ENCODE results near the gene CCT8.
"Not testable (repeated sequence)": the region's sequence is repeated elsewhere in the genome, so short reads cannot be mapped to it uniquely, and the experiment has no call there.

CCT8 gene

DNA sequence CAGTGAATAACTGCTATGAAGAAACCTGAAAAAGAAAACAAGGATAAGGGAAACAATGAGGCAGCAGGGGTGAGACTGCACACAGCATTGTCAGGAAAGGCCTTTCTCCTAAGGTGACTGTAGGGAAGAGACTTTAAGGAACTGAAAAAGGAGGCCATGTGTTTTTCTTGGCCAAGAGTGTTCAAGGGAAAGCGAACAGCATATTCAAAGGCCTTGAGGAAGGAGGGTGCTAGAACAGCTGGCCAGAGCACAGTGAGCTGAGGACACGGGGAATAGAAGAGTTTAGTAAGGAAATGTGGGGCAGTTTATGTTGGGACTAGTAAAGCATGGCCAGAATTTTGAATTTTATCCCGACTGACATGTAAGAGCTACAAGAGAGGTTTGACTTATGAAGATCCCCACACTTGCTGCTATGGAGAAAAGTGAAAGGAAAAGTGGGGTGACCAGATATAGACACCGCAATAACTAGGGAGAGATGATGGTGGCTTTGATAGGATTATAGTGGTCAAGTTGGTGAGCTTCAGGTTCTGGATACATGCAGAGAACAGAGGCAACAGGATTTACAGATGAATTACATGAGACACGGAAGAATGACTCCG is 55.7 kb downstream of the CCT8 start:
- DNase-seq, result no peak

- not testable (repeated sequence) for DNase-seq
Observed at GRCh38 chr21:29011236-29011635, 62.2 kb downstream of the CCT8 start.

DNA sequence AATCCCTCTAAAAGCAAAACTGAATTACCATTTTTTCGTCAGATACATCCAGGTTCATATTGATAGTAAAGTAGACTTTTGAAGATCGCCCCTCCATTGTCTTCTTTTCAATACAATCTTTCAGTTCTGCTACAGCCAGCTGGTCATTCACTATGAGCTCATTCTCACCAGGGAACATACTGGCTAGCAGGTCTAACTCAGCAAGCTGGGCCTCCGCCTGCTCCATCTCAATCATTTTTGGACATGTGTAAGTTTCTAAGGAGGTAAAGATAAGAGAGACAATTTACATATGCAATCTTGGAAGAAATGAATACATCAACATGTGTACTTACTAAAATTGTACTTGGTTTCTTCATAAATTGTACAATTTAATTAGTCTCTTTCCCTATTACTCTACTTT is 65.1 kb downstream of the CCT8 start:
- no peak for DNase-seq

DNA sequence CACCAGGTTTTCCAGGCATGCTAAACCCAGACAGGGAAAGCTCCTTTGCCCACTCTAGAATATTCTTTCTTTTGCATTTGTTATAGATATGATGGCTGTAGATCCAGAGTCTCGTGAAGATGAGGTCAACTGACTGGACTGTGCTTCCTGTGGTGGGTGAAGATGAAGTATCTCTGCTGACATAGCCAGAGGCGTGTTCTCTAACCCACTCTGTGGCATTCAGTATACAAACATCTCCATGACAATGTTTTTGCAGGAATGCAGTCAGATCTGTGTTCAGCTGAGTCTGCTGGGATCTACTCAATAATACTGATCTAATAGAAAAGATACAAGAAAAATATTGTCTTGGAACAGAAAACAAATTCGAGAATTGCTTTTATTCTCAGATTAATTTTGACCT is 65.6 kb downstream of the CCT8 start:
- DNase-seq, result no peak

GRCh38 chr21:29007135-29007534 is 66.3 kb downstream of the CCT8 start:
- DNase-seq, result no peak

All from NCI-H2171 treated with DMSO at 0.1 percent for 48 hours (cell line).